Activated naive CD8-positive, alpha-beta T cell treated with anti-CD3 and anti-CD28 coated beads, Interleukin-2, amount 50 U/mL, for 24 hours (primary cell): ENCODE data around the gene RNPC3.
"Not testable (repeated sequence)": the region's sequence is repeated elsewhere in the genome, so short reads cannot be mapped to it uniquely, and the experiment has no call there.

ENCODE experiments used
- ATAC-seq: fragments of 150-1000 bp; cut with Tn5 transposase; one replicate; pipeline ENCODE4 v1.10.0; 2021
- DNase-seq: peaks from one replicate; pipeline ENCODE4 v3.0.0; 2021
- H3K27ac Mint-ChIP-seq: one replicate; pipeline ENCODE4 v1.8.0; 2021; ENCODE audit warnings: mild to moderate bottlenecking, mixed read lengths
- H3K27me3 Mint-ChIP-seq: one replicate; pipeline ENCODE4 v1.8.0; 2021; ENCODE audit warnings: mixed read lengths
- H3K36me3 Mint-ChIP-seq: one replicate; pipeline ENCODE4 v1.8.0; 2021; ENCODE audit warnings: low read depth, mixed read lengths
- H3K4me1 Mint-ChIP-seq: one replicate; pipeline ENCODE4 v1.8.0; 2021; ENCODE audit warnings: mixed read lengths
- H3K4me3 Mint-ChIP-seq: one replicate; pipeline ENCODE4 v1.8.0; 2021; ENCODE audit warnings: mild to moderate bottlenecking, moderate library complexity, mixed read lengths
- H3K9me3 Mint-ChIP-seq: one replicate; pipeline ENCODE4 v1.8.0; 2021; ENCODE audit warnings: mixed read lengths

Gene RNPC3

DNA sequence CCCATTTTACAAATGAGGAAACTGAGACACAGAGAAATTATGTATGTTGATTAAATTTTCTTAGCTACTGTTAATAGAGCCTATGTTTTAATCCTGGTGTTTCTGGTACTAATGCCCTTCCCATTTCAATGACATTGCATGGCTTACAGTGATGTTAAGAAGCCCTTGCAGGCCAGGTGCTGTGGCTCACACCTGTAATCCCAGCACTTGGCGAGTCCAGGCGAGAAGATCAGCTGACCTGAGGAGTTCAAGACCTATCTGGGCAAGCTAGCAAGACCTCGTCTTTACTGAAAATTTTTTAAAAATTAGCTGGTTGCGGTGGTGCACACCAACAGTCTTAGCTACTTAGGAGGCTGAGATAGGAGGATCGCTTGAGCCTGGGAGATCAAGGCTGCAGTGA, 51.3 kb downstream of the RNPC3 start:
- peaks cover 12% of the 10 kb centered on the region for H3K36me3 Mint-ChIP-seq
- DNase-seq, H3K27me3 Mint-ChIP-seq, H3K4me3 Mint-ChIP-seq, H3K27ac Mint-ChIP-seq, H3K4me1 Mint-ChIP-seq, H3K9me3 Mint-ChIP-seq, ATAC-seq: not testable (repeated sequence)

DNA sequence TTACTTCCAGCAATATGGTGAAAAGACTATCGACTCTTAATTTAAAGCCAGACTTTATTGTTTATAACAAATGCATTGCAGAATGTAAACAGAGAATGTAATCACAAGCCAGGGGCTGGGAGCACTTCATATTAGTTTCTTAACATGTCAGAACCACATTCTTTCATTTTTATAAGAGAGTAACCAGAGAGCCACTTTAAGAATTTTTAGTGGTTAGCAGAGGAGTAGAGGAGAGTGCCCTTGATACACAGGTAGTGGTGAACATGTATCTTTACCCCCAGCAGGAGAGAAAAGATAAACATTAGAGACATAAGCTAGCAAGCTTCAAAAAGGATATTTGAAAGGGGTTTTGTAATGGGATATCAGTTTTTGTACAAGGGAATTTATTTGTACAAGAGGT, 57.0 kb downstream of the RNPC3 start:
- no peaks in the 10 kb centered on the region for H3K9me3 Mint-ChIP-seq

DNA sequence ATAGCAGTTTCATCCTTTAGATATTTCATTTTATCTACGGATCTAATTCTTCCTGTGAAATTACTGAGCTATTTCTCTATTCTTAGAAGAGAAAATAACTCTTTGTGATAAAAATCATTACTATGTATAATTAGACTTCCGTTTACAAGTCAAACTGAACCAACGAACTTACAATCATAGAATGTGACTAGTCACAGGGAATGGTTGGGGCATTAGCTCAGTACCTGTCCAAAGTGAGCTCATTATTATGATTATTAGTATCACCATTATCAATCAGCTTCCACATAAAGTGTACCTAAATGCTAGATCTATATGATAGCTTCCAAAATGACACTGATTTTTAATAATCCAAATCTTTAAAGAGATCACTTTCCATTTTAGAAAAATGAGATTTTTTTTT, 58.4 kb downstream of the RNPC3 start:
- Mint-ChIP-seq H3K9me3 (peaks cover 3% of the 10 kb centered on the region), H3K27me3 (no peaks in the 10 kb centered on the region), H3K36me3 (no peaks in the 10 kb centered on the region), H3K27ac (no peak overlapping the region), H3K4me3 (no peak overlapping the region), H3K4me1 (no peaks in the 10 kb centered on the region)
- no peak for ATAC-seq
- DNase-seq = no peak

More for the DNA sequence above, 57.0 kb downstream of the RNPC3 start:
- no peak for DNase-seq
- Mint-ChIP-seq H3K4me1 (no peaks in the 10 kb centered on the region), H3K27ac (no peak overlapping the region), H3K27me3 (no peaks in the 10 kb centered on the region), H3K36me3 (peaks cover 6% of the 10 kb centered on the region), H3K4me3 (no peak overlapping the region)
- no peak for ATAC-seq

DNA sequence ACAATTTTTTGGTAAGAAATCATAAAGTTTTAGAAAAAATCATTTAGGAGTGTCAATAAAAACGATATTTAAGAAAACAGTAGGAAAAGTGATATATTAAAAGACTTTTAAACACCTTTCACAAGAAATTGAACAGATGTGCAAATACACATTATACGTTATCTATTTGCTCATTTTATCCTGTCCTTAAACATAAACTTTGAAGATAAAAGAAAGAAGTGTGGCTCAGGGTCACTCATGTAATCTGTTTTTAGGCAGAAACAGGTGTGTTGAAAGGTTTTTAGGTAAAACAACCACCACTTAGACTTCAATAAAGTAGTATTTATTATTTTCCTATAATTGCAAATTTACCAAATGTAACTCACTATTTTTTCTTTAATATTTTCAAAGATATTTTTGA, 59.0 kb downstream of the RNPC3 start:
- no peaks in the 10 kb centered on the region for H3K36me3 Mint-ChIP-seq
- peaks cover 6% of the 10 kb centered on the region for H3K9me3 Mint-ChIP-seq
- DNase-seq = no peak
- no peaks in the 10 kb centered on the region for H3K27me3 Mint-ChIP-seq
- H3K4me1 Mint-ChIP-seq = no peaks in the 10 kb centered on the region
- no peak overlapping the region for H3K4me3 Mint-ChIP-seq
- ATAC-seq = no peak
- no peak overlapping the region for H3K27ac Mint-ChIP-seq

DNA sequence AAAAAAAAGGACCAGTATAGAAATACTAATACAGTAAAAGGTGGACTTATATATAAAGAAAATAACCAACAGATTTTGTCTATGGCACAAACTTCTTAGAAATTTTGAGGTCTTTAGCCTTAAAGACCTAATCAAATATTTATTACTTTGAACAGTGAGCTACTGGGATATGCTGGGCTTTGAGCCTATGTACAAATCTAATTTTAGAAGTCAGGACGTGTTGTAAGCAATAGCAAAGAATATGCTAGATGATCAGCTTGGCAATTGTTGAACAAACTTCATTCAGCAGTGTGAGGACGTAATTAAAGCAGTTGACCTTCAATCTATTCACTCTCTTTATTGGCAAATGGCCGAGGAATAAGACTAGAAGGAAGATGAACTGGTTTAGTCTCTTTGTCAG, 77.2 kb downstream of the RNPC3 start:
- not testable (repeated sequence) for H3K4me1 Mint-ChIP-seq, DNase-seq, H3K27ac Mint-ChIP-seq, ATAC-seq, H3K36me3 Mint-ChIP-seq, H3K27me3 Mint-ChIP-seq, H3K4me3 Mint-ChIP-seq, H3K9me3 Mint-ChIP-seq
